SIG-M5 treated with dmso at 0.1 percent for 504 hours (cell line): ENCODE results near the gene CEP112.
A peak's percentile ranks its signal among the peaks of the same experiment; 100 is the strongest.
"Not testable (repeated sequence)": the region's sequence is repeated elsewhere in the genome, so short reads cannot be mapped to it uniquely, and the experiment has no call there.

Source experiments
- DNase-seq: peaks from one replicate; lab custom pipeline; 2025; ENCODE audit not compliant: unreplicated experiment; lab: John Stamatoyannopoulos, UW

The CEP112 gene

GRCh38 chr17:65841089-65841488 is 350.8 kb downstream of the CEP112 start:
- DNase-seq: no peak

DNA sequence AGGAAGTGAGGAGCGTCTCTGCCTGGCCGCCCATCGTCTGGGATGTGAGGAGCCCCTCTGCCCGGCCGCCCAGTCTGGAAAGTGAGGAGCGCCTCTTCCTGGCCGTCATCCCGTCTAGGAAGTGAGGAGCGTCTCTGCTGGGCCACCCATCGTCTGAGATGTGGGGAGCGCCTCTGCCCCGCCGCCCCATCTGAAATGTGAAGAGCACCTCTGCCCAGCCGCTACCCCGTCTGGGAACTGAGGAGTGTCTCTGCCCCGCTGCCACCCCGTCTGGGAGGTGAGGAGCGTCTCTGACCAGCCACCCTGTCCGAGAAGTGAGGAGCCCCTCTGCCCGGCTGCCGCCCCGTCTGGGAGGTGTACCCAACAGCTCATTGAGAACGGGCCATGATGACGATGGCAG is 354.7 kb downstream of the CEP112 start:
- DNase-seq: not testable (repeated sequence)

GRCh38 chr17:65833214-65833613 is 358.7 kb downstream of the CEP112 start:
- no peak for DNase-seq

DNA sequence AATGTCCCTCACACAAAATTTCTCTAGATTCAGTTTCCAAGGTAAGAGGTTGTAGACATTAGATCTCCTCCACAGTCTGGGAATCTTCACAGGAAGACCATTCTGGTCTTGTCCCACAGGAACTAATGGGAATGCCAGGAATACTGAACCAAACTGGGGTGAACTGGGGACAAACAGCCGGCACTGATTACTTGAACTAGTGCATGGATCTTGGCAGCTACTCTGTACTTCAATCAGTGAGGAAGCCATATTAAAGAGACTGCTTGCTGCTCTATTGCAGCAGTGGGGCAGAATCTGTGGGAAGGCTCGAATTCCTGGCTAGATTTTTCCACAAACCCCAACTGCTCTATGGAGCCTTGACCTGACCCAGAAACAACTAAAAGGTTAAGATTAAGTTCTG is 361.6 kb downstream of the CEP112 start:
- no peak for DNase-seq

DNA sequence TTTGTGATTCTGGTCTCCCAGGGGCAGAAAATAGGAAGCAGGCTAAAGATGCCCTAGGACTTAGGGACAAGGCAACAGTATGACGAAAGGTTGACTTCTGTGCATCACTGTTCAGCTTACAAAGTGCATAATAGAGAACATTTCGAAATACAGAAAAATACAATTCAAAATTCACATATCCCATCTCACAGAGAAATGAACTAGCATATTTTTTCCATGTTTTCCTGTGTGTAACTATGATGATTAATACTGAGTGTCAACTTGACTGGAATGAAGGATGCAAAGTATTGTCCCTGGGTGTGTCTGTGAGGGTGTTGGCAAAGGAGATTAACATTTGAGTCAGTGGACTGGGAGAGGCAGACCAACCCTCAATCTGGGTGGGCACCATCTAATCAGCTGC is 365.4 kb downstream of the CEP112 start:
- not testable (repeated sequence) for DNase-seq

- no peak for DNase-seq
Observed at GRCh38 chr17:65824901-65825300, 367.0 kb downstream of the CEP112 start.

GRCh38 chr17:65823713-65824112 is 368.2 kb downstream of the CEP112 start:
- DNase-seq: no peak

DNA sequence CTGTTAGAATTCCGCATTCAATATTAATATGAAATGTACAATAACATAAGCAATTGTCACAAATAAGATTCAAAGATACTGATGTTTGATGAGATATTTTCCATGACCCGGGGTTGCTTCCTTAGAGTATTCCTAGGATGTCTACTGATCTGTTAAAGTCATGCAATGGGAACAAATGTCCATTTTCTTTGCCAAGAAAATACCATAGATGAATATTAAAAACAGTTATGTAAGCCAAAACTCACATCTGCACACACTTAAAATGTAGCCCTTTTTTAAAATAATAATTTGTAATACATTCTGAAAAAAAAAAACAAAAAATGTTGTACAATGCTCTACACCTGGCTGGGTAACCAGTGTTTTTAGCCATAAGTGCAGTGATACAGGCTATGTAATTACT is 371.1 kb downstream of the CEP112 start:
- no peak for DNase-seq

GRCh38 chr17:65820306-65820705 is 371.6 kb downstream of the CEP112 start:
- DNase-seq: no peak

DNA sequence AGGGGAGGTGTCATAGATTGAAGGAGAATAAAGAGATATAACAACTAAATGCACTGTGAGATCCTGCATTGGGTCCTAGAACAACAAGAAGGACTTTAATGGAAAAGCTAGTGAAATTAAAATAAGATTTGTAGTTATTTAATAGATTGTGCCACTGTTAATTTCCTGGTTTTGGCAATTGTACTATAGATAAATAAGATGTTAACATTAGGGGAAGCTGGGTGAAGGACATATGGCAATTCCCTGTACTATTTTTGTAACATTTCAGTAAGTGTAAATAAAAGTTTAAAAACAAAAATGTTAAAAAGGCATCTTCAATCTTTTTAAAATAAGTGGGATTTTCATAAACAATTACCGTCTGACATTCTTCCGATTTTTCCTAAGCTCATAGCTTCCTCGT is 372.1 kb downstream of the CEP112 start:
- no peak for DNase-seq

DNA sequence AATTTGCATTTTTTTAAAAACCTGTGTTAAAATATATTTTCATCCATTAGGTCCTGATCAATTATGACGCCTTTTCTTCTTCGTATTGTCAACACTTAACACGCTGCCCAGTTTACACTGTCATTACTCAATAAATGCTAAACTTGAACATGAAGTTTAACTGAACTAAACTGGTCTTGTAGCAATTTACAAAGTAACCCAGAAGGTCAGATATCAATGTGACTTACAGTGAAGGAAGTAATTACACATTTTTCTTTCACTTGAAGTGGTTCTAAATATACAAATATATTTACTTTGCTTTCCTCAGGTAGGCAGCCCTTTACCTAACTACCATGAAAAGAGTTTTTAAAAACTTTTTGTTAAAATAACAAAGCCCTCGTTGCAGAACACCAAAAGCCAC is 374.0 kb downstream of the CEP112 start:
- DNase-seq: no peak

DNA sequence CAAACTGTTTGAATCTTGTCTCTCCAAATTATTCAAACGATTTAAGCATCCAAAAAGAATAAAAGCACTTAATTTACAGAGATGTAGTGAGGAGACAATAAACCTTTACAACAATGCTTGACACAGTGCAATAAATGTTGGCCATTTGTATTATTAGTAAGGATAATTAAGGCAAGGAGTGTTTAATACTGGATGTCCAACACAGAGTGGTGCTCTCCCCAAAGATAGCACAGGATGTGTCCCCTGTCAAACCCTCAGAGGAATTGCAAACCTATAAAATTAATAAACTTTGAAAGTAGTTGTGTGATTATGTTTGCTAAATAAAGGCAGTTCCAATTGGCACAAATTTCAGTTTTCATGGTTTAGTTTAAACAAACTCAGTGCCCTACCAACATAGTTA is 377.5 kb downstream of the CEP112 start:
- no peak for DNase-seq

DNA sequence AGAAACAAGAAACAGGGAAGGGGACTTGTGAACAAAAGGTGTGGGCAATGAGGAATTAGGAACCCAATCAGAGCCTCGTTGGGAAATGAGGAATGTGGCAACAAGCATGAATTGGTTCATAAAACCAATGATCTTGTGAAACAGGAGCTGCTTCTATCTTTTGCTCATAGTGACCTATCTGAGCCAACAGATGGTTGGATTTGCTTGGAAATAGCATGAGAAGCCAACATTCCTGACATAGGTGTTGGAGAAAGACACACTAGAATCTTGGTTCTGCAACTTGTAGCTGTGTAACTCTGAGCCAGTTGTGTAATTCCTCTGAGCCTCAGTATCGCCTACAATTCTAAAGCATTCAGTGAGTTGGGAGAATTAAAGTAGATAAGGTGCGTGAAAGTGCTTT is 378.6 kb downstream of the CEP112 start:
- no peak for DNase-seq

- DNase-seq: no peak
Observed at GRCh38 chr17:65811043-65811442, 380.9 kb downstream of the CEP112 start.

DNA sequence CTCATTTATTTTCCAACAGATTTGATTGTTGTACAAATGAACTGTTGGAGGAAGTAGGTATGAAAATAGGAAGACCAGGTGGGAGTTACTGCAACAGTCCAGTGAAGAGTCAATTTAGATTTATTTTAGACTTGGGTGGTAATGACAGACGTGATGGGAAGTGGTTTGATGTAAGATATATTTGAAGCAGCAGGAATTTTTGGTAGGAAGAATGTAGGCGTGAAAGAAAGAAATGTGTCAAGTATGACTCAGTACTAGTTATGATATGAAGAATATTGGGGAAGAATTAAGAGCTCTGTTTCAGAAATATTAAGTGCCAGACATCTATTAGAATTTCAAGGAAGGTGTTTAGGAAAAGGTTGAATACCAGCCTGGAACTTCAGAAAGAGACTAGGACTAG is 382.6 kb downstream of the CEP112 start:
- DNase-seq: no peak

- DNase-seq: not testable (repeated sequence)
Observed at GRCh38 chr17:65808566-65808965, 383.4 kb downstream of the CEP112 start.

- no peak for DNase-seq
Observed at GRCh38 chr17:65807361-65807760, 384.6 kb downstream of the CEP112 start.

- no peak for DNase-seq
Observed at GRCh38 chr17:65801513-65801912, 390.4 kb downstream of the CEP112 start.

DNA sequence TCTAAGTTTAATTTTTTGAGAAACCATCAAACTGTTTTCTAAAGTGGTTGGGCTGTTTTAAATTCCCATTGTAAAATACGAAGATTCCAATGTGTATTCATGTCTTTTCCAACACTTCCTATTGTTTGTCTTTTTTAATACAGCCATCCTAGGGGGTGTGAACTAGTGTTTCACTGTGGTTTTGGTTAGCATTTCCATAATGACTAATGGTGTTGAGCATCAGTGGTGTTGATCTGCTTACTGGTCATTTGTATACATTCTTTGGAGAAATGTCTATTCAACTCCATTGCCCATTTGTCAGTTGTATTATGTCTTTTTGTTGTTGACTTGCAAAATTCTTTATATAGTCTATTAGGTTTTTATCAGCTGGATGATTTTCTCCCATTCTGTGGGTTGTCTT is 391.3 kb downstream of the CEP112 start:
- DNase-seq: no peak

GRCh38 chr17:65799869-65800268 is 392.1 kb downstream of the CEP112 start:
- DNase-seq: no peak

DNA sequence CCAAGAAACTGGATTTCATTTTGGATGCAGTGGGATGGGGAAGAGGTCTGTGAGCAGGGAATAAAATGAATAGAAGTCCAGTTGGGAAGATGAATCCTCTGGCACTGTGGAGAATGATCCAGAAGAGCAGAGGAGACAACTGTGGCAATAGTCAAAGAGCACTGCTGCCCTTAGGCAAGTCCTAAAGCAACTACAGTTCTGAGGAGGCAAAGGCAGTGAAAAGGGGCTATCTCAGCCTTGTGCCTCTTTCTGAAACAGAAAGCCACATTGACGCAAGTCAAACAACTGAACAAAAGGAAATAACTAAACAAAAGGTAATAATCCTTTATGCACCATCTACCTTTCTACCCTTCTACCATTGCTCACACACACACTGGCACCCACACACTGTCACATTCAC is 392.5 kb downstream of the CEP112 start:
- no peak for DNase-seq

DNA sequence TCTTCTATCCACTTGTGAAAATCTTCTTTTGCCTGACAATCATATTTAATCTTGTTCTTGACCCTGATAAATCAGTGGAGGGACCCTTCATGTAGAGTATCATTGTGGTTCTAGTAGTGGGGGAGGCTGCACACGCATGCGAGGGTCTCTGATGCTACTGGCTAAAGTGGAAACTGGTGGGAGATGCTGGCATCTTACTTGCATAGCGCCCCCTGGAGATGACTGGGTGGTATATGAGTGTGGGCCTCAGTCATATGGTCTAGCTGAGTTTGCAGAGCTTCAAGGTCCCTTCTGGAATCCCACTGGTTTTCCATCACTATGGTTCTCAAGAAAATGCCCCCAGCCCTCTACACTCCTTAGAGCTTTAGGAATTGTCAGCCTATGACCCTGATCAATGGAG is 394.1 kb downstream of the CEP112 start:
- DNase-seq: no peak

- DNase-seq: no peak
Observed at GRCh38 chr17:65797101-65797500, 394.8 kb downstream of the CEP112 start.

- DNase-seq: peak; percentile 37
Observed at GRCh38 chr17:65794572-65794971, 397.4 kb downstream of the CEP112 start.
